GM20431 (cell line): Measurements from ENCODE around the gene EN1.

ENCODE experiments used
- in situ Hi-C: fragments of 300-500 bp; cut with MseI, MboI; formaldehyde crosslinking; loops from one replicate; pipeline ENCODE4 v1.15.0; 2020; ENCODE audit warnings: low sequenced_read_pairs; ENCODE audit not compliant: unreplicated experiment

Gene EN1

GRCh38 chr2:118857677-118858484 is 10.4 kb upstream of the EN1 start:
- in situ Hi-C loops = loop anchor here (10.0 to 25.0 kb wide), 2 partner anchors 633 to 796 kb away; no protein-coding TSS in a partner anchor

GRCh38 chr2:118856978-118857676 is 9.7 kb upstream of the EN1 start:
- in situ Hi-C loops = loop anchor here (10.0 to 25.0 kb wide), 2 partner anchors 632 to 795 kb away; no protein-coding TSS in a partner anchor

DNA sequence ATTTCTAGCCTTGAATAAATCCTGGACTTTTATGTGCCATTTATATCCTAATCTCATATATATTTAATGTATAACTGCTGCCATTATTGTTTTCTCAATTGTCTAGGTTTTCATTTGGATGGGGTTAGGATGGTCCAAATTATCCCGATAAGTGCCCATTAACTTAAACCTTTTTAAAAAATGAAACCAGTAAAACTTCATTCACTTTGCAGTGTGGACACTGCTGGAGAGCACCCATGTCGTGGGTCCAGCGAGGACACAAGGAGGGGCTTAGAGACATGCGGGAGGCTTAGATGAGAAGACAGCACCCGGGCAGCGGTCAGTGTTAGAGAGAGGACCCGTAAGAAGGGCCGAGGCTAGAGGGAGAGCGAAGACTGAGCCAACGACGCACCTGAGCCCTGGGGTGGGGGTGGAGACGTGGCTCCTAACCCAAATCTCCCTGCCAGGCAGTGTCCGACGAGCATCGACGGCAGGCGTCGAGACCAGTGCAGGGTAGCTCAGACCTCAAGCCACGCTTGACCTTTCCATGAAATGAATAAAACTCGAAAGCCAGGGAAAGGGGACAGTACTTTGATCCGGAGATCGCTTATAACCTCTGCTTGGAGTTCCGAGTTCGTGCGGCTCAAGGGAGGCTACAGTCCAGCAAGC is 9.0 kb upstream of the EN1 start:
- in situ Hi-C loops = loop anchor here (10.0 to 25.0 kb wide), 2 partner anchors 632 to 794 kb away; no protein-coding TSS in a partner anchor

DNA sequence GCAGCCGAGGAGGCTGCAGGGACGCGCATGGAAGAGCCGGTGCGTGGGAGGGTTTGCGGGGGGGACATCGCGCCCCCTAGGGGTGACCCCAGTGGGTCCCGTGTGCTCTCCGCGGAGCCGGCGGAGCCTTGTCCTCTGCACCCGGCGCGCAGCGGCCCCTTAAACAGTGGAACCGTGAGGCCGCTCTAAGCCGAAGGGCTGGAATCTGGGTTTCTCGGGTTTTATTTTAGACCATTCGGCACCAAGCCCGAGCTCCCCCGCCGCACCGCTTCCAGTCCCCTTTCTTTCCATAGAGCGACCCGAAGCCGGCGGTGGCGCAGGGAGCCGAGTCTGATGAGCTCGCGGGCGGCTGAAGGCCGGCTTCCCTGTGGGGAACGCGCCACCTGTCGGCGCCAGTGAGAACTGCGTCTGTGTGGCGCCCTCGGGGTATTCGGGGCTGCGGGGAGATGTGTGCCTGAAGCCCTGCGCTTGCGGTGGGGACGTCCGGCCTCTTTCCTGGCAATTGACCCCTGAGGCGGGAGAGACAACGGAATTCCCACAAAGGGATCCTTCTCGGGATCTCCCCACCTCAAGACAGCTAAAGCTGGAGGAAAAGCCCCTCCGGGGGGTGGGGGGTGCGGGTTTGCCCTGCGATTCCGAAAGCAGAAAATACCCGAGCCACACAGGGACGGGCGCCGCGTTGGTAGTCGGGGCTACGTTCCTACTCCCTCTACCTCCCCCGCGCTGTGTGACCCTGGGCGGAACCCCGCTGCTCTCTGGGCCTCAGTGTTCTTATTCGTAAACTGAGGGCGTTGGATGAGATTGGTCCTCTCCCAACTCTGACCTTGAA is 8.2 kb upstream of the EN1 start:
- in situ Hi-C loops = loop anchor here (10.0 to 25.0 kb wide), 2 partner anchors 631 to 793 kb away; no protein-coding TSS in a partner anchor

DNA sequence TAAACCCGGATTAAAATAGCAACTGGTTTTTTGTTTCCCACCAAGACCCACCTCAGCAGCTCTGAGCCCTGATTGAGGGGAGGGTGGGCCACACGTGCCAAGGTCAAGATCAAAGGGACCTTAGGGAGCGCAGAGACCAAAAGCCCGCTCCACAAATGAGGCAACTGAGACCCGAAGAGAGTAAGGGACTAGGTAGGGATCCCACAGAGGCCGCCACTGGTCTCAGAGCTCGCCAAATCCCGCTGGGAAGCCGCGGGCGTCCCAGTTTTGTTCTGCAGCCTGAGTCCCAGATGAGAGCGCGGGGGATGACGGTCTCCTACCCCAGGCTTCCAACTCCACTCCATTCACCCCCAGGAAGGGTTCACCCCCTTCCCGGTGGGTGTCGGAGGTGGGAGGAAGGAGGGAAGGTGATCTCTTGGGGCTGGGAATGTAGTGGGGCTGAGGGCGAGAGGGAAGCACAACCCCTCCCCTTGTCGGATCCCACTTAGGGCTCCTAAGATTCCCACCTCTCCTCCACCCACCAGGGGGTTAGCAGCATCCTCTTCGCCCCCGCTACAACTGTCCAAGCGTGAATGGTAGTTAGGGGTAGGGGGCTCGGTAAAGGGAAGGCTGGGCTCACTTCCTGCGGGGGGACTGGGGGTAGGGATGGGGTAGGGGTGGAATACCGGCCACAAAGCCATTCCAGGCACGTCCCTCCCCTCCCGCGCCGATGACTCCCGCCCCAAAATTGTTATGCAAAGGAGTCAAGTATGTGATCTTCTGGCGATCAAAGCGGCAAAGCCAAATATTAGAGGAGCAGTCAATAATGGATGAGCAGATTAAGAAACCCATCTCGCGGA is 7.3 kb upstream of the EN1 start:
- in situ Hi-C loops = loop anchor here (10.0 to 25.0 kb wide), 2 partner anchors 630 to 792 kb away; no protein-coding TSS in a partner anchor

- in situ Hi-C loops = loop anchor here (10.0 to 25.0 kb wide), 2 partner anchors 629 to 791 kb away; no protein-coding TSS in a partner anchor
Measured at GRCh38 chr2:118853651-118854291, 6.3 kb upstream of the EN1 start.

GRCh38 chr2:118853129-118853640 is 5.7 kb upstream of the EN1 start:
- in situ Hi-C loops = loop anchor here (10.0 to 25.0 kb wide), 2 partner anchors 628 to 791 kb away; no protein-coding TSS in a partner anchor

DNA sequence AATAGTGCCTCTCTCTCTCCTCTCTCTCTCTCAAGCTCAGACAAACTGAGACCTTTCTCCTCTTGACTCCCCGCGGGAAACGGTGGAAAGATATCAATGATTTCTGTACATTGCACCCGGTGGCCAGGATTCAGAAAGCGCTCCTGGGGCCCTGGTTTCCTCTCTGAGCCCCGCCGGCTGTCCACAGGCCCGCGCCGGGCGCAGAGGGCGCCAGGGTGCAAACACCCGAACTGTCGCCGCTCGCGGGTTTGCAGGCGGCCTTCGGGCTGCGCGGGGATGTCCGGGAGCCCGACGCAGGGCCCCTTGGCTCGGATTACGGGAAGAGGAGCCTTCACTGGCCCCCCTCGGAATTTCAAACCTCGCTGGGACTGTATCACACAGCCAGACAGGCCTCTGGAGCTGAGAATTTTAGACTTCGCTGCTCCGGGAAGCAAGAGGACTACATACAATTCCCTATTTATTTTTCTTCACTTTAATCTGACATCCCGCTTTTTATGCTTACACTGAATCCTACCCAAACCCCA is 5.2 kb upstream of the EN1 start:
- in situ Hi-C loops = loop anchor here (10.0 to 25.0 kb wide), 2 partner anchors 628 to 790 kb away; no protein-coding TSS in a partner anchor

DNA sequence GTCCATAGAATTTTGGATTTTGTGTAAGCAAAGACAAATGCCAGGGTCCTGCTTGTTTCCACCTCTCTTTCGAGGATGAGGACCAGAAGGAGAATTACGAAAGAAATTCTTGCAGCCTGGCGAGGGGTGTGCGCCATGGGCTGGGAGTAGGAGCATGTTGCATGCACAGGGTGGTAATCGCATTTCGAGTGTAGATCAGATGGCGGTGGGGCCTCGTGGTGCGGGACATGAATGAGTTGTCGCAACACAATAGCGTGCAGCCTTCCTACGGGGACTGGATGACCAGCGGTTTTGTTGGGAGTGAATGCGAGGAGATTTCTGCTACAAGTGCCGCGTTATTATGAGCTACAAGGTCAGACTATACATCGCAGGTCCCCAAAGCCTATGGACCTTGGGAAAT is 4.2 kb upstream of the EN1 start:
- in situ Hi-C loops = loop anchor here (10.0 to 25.0 kb wide), 2 partner anchors 627 to 789 kb away; no protein-coding TSS in a partner anchor

GRCh38 chr2:118850901-118851415 is 3.5 kb upstream of the EN1 start:
- in situ Hi-C loops = loop anchor here (10.0 to 25.0 kb wide), 2 partner anchors 626 to 789 kb away; no protein-coding TSS in a partner anchor

DNA sequence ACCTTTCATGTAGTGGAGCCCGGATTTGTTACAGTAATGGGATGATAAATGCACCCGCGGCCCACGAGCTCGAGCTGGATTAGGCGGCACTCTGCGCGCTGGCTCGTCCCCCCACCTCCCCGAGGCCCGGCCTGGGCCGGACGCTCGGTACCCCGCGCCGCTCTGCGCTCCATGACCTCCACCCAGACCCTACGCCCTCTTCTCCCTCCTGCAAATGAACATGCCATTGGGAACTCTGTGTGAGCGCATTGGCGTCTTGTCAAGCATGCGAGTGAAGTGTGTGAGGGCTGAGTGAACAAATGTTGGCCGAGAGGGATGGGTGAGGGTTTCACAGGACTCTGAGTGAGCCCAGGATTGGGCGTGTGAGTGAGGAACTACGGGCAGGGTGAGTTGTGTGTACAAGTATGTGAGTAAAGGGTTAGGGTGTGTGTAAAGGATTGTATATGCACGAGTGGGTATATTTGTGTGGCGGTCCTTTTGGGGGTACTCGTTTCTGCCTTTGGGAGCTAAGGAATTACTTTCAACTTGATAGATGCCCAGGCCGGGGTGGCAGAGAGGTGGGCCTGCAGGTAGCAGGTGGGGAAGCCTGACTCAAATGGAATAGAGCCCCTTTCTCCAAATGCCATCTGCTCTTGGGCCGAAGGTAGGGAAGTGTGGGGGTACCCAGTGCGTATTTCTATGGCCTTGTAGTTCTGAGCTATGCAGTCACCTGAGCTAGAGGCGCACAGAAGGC is 2.9 kb upstream of the EN1 start:
- in situ Hi-C loops = loop anchor here (10.0 to 25.0 kb wide), 2 partner anchors 626 to 788 kb away; no protein-coding TSS in a partner anchor

DNA sequence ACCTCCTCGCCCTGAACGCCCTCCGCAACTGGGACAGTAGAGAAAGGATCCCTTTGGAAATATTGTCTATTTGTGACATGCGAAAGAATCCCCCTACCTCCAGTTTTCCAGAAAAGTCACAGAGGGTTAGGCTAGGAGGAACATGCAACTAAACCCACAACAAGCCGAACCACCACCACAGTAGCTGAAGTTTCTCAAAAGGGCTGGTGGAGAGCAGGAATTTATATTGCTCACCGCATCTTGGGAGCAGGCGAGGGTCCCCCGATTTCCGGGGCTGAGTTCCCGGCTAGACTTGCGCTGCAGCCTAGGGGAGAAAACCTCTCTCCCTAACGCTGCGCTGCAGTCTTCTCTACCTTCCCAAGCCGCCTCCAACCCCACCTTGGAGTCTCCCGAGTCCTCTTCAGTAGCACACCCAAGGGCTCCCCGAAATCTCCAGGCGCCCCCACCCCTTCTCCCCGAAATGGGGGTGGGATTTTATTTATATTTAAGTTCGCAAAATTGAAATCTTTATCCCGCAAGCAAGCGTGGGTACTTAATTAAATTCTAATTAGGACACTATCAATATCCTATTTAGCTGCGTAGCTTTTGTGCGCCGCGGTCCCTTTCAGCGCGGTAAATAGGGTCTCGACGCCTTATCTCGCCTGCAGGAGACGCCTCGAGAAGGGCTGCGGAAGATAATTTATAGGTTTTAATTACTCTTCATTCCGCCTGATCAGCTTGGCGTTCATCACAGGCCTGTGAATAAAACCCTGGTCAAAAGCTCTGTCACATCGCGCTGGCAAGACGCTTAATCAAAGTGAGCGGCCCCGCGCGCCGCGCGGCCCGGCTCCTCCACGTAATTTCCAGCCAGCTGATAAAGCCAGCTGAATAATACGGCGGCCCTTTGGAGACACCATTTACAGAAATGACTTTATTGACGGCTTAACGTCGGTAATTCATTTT is 2.0 kb upstream of the EN1 start:
- in situ Hi-C loops = loop anchor here (10.0 to 25.0 kb wide), 2 partner anchors 625 to 787 kb away; no protein-coding TSS in a partner anchor

- in situ Hi-C loops = no loop called here
Measured at GRCh38 chr2:118848381-118849225, 1.2 kb upstream of the EN1 start.

DNA sequence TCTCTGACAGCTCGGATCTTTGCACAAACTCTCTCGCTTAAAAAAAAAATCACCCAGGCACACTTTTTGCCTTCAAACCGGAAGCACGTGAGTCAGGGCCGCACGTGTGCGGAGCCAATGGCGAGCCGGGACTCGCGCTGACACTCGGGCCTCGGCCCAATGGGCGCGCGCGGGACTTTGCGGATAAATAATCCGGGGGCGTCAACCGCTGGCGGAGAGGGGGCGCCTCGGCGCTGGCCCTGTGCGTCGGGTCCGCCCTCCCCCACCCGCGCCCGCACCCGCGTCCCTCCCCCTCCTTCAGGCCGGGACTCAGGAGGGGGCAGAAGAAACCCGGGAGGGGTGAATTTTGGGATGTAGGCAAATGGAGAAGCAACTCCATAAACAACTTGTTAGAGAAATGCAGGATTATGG is 319 bp upstream of the EN1 start:
- in situ Hi-C loops = no loop called here
